CD4-positive, alpha-beta T cell treated with Interferon gamma for 1 hour (primary cell): Measurements from ENCODE around the gene TNNT3.
"Not testable (repeated sequence)": the region's sequence is repeated elsewhere in the genome, so short reads cannot be mapped to it uniquely, and the experiment has no call there.

Source experiments
- DNase-seq: peaks from one replicate; pipeline ENCODE4 v3.0.0-alpha.2; 2020

The TNNT3 gene

DNA sequence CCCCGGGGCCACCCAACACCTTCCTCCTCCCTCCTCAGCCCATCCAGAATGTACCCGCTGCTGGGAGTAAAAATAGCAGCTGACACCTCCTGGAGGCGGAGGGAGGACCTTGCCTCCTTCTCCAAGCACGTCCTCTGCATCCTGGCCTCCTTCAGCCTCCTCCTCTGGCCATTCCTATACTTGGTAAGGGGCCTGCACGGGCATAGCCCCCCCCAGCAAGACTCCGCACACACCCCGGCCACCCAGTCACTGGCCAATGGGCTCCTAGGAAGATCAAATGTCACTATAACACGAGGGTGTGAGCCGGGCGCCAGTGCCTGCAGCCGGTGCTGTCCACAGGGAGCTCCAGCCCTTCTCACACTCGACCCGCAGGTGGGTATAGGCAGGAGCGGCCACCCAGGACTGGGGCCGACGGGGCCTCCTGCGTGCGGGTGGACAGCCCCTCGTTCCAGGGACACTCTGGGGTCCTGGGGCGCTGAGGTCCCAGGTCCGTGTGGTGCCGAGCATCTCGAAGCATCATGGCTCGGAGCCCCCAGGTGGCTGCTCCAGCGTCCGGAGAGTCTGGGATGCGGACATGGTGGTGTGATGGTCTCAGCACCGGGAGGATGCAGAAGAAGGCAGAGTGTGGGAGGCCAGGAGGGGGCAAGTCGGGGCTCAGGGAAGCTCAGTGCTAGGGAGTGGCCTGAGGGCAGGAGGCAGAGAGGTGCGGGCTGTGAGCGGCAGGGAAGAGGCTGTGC, at the start of gene TNNT3:
TNNT3 (plus strand) TSS at position 313 of the 737 bp plus-strand sequence. CDS start 3,172 bp downstream, outside the sequence.
- DNase-seq: no peak

DNA sequence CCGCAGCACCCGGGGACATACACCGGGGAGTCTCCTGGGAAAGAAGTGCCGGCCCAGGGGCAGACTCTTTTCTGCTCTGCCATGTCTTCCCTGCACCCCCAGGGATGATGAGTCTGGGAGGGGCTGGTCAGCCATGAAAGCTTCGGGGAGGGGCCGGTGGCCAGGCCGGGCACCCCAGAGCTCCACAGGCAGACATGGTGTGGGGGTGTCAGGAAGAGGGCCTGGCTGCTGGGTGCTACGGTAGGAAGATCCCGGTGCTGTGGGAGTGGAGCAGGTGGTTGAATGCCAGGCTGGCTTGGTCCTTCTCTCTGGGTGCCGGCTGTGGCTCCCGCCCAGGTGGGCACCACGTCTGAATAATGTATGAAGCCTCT, 49.2 kb upstream of the TNNT3 start:
- no peak for DNase-seq

DNA sequence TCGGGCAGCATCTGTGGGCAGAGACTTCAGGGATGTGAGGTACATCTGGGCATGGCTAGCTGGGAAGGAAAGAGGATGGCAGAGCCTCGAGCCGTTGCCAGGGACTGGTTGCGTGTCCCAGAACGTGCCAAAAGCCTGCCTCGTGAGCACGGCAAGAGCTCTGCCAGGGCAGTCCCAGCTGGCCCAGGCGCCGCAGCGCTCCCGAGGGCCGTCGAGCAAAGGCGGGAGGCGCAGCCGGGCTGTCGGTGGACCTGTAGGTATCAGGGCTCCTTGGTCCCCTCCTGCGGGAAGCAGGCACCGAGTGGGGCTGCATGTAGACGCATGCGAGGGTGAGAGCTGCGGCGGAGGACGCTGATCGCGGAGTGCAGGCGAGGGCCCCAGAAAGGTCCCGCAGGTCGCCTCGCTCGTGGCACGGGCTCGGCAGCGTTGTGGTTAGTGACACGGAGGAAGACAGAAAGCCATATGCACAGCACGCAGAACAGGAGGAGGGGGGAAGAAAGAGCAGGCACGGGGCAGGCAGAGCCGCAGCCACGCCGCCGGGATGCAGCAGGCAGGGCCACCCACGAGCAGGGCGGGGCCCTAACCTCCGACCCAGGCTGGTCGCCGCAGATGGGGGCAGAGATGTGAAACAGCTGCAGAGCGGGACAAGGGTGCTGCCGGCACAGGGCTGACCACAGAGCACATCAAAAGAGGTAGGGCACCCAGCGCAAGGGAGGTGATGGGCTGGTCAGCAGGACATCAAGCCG, 48.6 kb upstream of the TNNT3 start:
- peak; percentile 37 for DNase-seq

DNA sequence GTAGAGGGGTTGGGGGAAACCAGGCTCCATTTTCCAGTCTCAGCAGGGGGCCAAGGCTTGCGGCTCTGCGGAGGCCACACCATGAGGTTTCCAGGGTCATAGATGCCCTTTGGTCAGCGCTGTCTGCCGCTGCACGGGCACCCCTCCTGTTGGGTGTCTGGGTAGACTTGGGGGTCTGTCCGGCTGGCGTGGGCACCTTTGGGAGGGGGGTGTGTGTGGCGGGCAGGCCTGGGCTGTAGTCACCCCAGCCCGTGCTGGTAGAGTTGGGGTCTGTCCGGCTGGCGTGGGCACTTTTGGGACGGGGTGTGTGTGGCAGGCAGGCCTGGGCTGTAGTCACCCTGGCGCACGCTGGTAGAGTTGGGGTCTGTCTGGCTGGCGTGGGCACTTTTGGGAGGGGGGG, 48.0 kb upstream of the TNNT3 start:
- DNase-seq: no peak

DNA sequence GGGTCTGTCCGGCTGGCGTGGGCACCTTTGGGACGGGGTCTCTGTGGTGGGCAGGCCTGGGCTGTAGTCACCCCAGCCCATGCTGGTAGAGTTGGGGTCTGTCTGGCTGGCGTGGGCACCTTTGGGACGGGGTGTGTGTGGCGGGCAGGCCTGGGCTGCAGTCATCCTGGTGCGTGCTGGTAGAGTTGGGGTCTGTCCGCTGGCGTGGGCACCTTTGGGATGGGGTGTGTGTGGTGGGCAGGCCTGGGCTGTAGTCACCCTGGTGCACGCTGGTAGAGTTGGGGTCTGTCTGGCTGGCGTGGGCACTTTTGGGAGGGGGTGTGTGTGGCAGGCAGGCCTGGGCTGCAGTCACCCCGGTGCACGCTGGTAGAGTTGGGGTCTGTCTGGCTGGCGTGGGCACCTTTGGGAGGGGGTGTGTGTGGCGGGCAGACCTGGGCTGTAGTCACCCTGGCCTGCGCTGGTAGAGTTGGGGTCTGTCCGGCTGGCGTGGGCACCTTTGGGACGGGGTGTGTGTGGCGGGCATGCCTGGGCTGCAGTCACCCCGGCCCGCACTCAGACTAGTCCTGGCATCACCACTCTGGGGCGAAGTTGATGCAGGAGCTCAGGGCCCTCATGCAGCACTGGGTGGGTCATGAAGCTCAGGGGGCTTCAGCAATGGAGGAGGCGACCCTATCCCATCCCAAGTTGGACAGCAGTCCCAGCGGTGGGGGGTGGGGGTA, 47.1 kb upstream of the TNNT3 start:
- DNase-seq: no peak

DNA sequence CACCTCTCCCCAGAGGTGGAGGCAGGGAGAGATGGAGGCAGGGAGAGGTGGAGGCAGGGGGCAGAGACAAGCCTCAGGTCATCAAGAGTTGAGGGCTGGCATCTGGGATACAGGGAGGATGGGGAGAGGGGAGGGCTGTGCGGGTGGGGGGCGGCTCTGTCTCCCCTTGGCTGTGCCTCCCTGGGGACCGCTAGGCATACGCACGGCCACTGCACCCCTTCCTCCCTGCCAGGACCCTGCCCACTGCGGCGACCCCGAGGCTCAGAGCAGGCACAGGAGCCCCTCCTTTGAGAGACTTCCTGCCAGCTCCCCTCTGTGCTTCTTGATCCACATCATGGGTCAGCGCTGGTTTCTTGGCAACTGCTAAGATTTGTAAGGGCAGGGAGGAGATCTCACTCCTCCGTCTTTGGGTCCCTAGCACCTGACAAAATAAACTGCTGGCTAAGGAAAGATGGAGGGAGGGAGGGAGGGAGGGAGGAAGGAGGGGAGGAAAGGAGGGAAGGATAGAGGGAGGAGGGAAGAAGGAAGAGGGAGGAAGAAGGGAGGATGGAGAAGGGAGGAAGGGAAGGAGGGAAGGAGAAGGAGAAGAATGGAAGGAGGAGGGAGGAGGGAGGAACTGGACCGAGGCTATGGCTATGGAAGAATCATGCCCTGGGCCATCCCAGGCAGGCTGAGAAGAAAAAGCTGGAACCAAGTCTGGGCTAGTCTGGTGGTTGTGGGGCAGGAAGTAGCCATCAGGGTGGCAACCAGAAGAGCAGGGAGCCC, 46.3 kb upstream of the TNNT3 start:
- no peak for DNase-seq

DNA sequence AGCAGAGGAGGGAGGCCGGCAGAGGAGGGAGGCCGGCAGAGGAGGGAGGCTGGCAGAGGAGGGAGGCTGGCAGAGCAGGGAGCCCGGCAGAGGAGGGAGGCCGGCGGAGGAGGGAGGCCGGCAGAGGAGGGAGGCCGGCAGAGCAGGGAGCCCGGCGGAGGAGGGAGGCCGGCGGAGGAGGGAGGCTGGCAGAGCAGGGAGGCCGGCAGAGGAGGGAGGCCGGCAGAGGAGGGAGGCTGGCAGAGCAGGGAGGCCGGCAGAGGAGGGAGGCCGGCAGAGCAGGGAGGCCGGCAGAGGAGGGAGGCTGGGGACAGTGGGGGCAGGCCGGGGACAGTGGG, 45.7 kb upstream of the TNNT3 start:
- DNase-seq: not testable (repeated sequence)

DNA sequence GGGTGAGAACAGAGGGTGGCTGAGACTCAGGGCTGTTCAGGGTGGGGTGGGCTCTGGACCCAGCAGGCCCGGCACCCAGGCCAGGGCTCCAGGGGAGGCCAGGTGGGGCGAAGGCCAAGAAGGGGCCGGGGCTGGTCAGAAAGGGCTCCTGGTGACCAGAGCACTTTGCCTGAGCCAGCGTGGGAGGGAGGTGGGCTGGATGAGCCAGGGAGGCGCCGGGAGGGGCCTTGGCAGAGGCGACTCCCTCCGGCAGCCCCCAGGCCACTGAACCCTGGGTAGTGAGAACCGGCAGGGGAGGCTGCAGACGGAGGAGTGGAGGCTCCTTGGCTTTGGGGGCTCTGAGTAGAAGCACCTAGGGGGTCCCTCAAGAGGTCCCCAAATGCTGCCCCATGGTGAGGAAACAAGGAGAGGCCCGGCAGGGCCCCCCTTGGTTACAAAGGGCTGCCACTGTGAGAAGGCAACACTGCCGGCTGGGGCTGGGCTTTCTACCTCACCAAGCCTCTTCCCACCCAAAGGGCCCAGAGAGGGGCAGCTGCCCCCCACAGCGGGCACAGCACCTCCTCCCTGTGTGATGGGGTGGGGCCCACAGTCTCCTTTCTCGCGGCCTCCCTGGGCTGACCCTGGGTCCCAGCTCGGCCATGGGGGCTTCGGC, 44.9 kb upstream of the TNNT3 start:
- not testable (repeated sequence) for DNase-seq

DNA sequence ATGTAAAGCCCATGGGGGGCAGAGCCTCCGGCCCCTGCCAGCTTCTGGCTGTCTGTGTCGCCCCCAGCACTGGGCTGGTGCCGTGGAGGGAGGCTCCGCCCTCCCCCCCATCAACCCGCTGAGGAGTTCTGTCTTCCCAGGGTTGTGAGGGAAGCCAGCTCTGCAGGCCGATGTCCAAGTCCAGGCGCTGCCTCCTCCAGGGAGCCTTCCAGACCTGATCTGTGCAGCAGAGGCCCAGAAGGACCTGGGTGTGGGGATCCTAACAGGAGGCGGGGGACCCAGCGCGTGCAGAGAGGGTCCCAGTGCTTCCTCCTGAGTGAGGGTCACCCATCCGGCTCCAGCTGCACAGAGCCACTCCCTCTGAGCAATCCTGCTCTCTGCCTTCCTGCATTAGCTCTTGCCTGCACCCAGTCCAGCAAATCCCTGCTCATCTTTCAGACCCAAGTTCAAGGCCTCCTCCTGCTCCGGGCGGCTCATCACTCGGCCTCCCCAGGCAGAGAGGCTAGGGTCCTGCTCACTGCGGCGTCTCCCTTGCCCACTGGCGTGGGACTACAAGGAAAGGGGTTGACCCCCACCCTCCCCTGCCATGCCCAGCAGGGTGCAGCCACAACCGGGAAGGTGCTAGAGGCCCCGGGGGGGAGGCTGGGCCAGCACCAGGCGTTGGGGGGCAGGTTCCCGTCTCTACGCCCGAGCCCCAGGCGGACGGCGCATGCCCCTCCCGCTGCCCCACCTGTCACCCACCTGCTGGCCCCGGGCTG, 44.2 kb upstream of the TNNT3 start:
- DNase-seq: no peak

DNA sequence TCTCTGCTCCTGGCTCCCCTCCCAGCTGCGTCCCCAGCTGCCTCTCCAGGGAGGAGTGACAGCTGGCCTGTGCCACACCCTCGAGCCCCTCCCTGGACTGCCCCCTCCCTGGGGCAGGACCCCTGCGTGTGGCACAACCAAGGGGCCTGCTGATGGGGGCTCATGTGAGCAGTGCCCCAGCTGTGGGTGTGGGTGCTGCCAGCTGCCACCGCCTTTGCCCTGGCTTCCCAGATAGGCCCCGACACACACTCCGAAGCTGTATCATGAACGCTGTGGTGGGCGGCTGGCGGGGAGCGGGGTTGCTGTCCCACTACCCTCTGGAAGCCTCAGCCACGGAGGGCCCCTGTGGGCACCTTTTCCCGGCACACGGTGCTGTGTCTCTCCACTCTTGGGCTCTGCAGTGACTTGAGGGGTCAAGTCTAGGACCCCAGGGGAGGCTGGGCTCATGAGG, 43.6 kb upstream of the TNNT3 start:
- not testable (repeated sequence) for DNase-seq

DNA sequence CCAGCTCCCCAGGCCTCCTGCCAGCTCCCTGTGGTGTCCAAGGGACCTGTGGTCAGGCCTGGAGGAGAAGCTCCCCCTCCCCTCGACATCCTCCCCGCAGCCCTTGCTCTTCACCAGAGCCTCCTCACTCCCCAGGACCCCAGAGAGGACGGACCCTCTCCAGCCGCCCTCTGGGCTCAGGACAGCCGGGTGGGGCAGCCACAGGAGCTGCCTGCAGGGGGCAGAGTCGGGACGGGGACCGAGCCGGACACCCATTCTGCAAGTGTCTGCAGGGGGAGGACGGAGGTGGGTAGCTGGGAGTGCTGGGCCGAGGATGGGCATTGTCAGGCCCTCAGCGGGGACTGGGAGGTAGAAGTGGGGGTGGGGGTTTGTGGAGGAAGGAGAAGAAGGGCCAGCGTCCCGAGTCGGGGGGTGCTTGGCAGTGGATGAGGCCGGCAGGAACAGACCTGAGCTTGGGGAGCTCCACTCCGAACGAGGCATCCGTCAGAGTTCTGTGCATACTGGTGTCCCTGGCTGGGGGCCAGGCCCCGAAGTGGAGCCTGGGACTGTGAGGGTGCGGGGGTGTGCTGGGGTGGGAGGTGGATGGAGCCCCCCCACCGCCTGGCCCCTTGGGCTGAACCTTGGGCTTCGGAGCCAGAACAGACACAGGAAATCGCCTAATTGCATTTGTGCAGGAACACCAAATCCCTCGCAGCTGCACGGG, 43.0 kb upstream of the TNNT3 start:
- no peak for DNase-seq

DNA sequence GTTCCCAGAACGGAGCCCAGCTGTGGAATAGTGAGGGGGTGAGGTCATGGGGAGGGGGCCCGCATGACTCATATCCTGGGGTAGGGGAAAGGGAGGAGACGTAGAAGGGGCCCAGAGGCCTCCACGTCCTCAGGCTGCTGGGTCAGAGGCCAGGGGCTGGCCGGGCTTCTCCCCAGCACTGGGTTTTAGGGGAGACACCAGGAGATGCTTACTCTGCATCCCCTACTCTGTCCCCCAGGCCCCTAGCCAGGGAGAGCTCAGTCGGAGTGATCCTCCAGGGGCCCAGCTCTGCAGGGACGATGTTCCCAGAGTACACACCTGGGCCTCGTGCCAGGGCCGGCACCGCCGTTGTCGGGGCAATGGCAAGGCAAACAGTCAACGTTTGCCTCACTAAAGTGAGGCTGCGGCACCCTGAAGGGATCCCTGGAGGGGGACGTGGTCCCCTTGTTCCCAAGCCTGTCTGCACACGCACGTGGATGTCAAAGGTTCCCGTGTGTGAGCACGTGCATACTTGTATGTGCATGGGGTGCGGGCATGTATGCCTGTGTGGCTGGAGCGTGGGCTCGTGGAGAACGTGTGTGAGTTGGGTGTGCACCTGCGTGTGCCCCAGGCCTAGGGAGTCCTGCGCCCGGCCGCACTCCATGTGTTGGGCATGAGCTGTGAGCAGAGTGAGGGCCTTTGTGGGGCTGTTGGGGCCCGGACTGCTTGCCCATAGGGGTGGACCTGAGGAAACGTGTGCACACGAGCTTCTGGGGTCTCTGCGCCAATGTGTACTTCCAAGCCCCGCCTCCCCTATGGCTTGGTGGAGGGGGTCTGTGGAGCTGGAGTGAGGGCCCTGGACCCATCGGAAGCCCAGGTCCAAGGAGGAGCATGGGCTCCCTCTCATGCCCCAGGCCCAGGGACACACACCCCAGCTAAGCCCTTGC, 42.0 kb upstream of the TNNT3 start:
- DNase-seq: no peak

DNA sequence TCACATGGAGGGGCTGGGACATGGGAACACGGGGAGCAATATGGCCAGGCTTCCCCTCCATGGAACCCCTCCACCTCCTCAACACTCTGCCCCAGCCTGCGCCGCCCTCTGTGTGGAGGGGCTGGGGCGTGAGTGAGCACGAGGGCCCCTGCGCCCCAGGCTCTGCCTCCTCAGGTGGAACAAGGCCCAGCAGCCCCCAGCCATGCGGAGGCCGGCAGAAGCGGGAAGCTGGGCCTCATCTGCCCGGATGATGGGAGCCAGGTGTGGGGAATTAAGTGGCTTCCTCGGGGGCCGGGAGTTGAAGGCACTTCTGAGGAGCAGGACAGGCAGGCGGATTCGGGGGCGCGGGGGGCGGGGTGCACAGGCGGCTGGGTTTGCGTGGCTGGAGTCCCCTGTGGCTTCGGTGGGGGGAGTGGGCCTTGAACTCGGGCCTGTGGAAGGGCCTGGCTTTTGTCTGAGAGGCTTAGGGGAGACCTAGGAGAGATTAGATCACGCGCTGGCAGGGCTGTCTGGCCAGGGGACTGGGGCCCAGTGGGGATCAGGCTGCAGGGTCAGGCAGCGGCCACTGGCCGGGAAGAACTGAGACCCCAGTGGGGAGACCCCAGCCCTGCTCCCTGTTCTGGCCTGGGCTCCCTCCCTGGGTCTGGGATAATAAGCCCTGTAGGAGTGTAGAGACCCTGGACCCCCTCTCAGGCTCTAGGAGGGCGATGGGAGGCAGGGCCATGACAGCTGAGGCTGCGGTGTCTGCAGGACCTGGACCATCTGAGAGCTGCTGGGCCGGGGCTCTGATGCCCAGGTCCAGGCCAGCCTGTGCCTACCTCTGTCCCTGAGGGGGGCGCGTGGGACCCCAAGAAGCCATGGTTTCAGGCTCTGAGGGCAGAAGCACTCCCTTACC, 41.1 kb upstream of the TNNT3 start:
- no peak for DNase-seq

DNA sequence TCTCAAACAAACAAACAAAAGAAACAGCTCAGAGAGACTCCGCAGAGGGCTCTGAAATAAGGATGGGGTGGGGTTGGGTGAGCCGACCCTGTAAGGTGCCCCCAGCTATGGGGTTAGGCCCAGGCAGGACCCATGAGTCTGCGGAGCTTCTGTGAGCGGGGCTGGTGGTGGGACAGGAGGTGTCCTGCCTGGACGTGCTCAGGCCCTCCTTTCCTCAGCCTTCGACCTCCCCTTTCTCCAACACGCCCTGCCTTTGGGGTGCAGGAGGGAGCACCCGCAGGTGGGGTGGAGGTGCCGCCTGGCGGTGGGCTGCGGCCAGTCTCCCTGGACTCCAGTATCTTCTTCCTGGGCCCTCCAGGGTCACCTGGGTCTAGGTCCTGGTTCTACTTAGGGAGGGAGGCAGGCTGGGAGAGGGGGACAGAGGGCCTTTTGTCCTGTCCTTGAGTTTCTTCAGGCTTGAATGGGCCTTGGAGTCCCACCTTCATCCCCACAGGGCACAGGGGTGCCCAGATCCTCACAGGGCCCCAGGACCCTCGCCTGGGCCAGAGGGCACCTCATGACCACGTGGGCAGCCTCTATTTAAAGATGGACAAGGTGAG, 40.1 kb upstream of the TNNT3 start:
- no peak for DNase-seq

DNA sequence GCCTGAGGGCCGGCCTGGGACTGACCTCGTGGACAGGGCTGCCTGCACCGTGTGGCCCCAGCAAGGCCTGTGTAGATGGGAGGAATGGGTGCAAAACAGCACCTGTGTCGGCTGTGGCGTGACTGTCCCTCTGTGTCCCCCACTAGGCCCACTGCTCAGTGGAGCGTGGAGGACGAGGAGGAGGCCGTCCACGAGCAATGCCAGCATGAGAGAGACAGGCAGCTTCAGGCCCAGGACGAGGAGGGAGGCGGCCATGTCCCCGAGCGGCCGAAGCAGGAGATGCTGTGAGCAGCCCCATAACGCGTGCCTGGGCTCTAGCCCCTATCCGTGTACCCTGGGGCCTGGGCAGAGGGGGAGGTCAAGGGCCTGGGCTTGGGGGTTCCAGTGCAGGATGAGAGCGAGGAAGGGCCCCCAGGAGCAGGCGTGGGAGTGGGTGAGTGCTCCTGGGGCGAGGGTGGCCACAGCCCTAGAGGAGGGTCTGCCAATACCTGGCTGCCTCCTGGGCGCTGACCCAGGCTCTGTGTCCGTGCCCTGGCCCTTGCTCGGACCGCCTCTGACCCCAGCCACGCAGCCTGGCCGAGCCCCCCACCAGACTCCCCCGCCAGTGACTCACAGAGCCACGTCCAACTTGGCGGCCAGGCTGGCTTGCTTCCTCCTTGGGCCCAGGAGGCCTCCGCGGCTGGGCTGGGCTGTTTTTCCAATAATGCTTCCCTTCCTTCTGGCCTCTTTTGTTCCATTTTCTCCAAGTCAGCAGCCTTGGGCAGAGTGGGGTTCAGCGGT, 39.4 kb upstream of the TNNT3 start:
- no peak for DNase-seq

DNA sequence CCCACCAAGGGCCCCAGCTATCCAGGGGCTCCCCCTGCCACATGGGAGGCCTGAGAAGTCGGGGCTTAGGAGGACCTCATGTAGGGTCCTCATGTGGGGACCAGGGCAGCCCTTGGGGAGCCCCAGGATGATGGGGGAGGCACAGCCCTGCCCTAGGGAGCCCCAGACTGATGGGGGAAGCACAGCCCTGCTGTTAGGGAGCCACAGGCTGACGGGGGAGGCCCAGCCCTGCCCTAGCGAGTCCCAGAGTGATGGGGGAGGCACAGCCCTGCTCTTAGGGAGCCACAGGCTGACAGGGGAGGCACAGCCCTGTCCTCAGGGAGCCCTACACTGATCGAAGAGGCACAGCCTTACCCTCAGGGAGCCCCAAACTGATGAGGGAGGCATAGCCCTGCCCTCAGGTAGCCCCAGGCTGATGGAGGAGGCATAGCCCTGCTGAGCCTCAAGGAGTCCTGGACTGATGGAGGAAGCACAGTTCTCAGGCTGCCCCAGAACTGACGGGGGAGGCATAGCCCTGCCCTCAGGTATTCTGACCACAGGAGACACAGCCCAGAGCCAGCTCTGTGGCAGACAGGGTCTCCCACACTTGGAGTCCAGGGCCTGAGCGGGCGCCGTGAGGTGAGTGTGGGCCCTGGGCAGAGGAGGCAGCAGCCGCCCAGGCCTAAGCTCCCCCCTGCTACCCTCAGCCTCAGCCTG, 38.6 kb upstream of the TNNT3 start:
- no peak for DNase-seq
